NB4 (cell line): ENCODE results near the gene PLP1.

Experiments
- MAX ChIP-seq: IDR thresholded peaks from 2 replicates; pipeline ENCODE4 v1.6.1; 2011; ENCODE audit warnings: low read depth, low read length
- MYC ChIP-seq: IDR thresholded peaks from 2 replicates; pipeline ENCODE4 v1.6.1; 2011; ENCODE audit warnings: low read depth, low read length
- POLR2A ChIP-seq: IDR thresholded peaks from 2 replicates; pipeline ENCODE4 v1.6.1; 2011; ENCODE audit warnings: mild to moderate bottlenecking; ENCODE audit not compliant: insufficient read length; ENCODE audit errors: extremely low read depth
- TF ChIP-seq, protein P1 (sequence below): IDR thresholded peaks from one replicate; pipeline ENCODE4 v1.5.1; 2012; ENCODE audit warnings: low read depth, low read length

DNA sequence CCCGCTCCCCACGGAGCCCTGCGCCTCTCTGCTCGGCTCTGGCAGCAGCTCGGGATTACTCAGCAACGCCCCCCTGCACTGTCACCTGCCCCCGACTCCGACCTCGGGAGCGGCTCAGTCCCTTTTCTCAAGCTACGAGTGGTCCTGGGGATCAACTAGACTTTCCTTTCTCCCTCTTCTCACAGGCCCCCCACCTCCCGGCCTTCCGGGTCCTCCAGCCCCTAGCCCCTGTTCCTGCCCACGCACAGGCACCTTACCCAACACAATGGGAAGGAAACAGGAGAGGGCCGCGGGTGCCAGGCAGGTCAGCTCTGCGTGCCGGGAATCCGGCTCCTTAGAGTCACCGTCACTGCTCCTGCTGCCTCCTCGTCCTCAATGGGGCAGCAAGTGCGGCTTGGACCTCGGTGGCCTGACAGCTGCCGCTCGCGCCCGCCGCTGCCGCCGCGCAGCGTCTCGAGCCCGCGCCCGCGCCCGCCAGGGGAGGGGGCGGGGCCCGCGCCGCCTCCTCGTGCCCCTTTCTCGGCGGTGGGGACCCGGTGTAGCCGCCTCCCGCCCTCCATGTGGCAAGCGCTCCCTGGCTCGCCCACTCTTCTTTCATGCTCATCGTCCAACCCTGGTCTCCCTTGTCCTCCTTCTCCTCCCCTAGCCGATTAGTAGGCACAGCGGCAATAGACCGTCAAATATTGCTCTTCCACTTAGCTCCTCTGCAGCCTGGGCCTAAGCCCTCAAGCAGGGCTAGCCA lies 55.3 kb downstream of the PLP1 start, which contains the start of gene RAB9B:
- TF ChIP-seq POLR2A (no peak), MAX (no peak), MYC (no peak)
- TF ChIP-seq, protein P1, sequence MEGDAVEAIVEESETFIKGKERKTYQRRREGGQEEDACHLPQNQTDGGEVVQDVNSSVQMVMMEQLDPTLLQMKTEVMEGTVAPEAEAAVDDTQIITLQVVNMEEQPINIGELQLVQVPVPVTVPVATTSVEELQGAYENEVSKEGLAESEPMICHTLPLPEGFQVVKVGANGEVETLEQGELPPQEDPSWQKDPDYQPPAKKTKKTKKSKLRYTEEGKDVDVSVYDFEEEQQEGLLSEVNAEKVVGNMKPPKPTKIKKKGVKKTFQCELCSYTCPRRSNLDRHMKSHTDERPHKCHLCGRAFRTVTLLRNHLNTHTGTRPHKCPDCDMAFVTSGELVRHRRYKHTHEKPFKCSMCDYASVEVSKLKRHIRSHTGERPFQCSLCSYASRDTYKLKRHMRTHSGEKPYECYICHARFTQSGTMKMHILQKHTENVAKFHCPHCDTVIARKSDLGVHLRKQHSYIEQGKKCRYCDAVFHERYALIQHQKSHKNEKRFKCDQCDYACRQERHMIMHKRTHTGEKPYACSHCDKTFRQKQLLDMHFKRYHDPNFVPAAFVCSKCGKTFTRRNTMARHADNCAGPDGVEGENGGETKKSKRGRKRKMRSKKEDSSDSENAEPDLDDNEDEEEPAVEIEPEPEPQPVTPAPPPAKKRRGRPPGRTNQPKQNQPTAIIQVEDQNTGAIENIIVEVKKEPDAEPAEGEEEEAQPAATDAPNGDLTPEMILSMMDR, result no peak
